Measurements from ENCODE around the gene DCAF11.
A peak's percentile ranks its signal among the peaks of the same experiment; 100 is the strongest.
"Not testable (repeated sequence)": the region's sequence is repeated elsewhere in the genome, so short reads cannot be mapped to it uniquely, and the experiment has no call there.

DCAF11 gene

GRCh38 chr14:24098229-24098926, 16.2 kb upstream of the DCAF11 start:
- no peak for DNase-seq

GRCh38 chr14:24098927-24099813, 15.4 kb upstream of the DCAF11 start:
- no peak for DNase-seq

DNA sequence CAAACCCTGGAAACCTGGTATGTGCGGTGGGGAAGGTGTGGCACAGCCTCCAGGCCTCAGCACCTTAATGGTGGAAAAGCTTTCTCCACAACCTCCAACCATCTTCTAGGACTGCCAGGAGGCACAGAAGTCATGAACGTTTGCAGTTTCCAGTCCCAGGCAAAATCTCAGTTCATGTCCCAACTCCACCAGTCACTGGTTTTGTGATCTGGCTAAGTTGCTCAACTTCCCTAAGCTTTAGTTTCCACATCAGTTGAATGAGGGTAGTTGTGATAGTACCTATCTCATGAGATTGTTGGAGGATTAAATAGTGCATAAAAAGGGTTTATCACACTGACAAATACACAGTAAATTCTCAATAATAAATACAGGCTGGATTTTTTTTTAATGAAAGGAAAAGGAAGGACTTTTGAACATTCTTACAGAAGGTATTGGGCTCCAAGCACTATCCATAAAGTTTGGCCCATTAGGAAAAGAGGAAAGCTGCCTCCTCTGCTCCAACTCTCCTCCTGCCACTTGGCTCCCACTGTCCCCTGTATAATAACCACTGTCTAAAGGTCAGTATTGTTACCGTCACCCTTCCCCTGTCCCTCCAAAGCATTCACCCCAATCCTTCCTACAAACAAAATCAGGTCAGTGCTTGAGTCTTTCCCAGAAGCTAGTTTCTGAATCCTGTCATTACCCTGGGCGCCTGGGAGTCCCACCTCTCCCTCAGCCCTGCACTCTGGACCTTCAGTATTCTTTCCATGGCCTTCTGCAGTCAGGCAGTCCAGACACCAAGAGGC, 14.2 kb upstream of the DCAF11 start:
- DNase-seq = no peak

GRCh38 chr14:24100982-24101494, 13.5 kb upstream of the DCAF11 start:
- DNase-seq = no peak

- no peak for DNase-seq
These were observed 12.1 kb upstream of the DCAF11 start for GRCh38 chr14:24102357-24103048.

DNA sequence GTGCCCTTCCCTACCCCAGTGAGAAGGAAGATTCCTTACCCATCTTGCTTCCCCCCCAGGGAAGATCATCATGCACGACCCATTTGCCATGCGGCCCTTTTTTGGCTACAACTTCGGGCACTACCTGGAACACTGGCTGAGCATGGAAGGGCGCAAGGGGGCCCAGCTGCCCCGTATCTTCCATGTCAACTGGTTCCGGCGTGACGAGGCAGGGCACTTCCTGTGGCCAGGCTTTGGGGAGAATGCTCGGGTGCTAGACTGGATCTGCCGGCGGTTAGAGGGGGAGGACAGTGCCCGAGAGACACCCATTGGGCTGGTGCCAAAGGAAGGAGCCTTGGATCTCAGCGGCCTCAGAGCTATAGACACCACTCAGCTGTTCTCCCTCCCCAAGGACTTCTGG, 11.1 kb upstream of the DCAF11 start:
- no peak for DNase-seq

DNA sequence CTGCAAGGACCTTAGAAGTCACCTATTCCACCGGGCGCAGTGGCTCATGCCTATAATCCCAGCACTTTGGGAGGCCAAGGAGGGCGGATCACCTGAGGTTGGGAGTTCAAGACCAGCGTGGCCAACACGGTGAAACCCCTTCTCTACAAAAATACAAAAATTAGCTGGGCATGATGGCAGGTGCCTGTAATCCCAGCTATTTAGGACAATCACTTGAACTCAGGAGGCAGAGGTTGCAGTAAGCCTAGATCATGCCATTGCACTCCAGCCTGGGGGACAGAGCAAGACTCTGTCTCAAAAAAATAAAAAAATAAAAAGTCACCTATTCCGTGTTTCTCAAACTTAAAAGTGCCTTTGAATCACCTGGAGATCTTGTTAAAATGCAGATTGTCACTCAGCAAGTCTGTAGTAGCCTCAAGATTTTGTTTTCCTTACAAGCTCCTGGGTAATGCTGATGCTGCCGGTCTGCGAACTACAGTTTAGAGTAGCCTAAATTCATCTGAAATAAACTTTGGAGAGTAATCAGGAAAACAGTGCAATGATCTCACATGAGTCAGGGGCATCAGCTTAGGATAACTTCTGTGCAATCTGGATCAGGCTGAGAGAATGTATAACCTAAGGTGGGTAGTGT, 8.9 kb upstream of the DCAF11 start:
- not testable (repeated sequence) for DNase-seq

- no peak for DNase-seq
These were observed 7.8 kb upstream of the DCAF11 start for GRCh38 chr14:24106672-24107271.

DNA sequence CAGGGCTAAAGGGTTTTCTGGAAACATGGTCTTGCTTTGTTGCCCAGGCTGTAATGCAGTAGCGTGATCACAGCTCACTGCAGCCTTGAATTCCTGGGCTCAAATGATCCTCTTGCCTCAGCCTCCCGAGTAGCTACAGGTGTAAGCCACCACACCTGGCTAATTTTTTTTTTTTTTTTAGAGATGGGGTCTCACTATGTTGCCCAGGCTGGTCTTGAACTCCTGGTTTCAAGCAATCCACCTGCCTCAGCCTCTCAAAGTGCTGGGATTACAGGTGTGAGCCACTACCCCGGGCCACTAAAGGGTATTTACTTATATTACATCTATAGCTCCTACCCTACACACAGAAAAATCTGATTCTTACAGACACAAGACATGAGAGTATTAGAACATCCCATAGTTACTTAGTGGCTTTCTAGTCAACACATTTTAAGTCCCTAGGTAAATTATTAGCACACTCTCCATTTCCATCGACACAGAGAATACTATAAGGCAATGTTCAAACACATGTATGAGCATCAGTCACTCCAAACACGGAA, 6.2 kb upstream of the DCAF11 start:
- no peak for DNase-seq

DNA sequence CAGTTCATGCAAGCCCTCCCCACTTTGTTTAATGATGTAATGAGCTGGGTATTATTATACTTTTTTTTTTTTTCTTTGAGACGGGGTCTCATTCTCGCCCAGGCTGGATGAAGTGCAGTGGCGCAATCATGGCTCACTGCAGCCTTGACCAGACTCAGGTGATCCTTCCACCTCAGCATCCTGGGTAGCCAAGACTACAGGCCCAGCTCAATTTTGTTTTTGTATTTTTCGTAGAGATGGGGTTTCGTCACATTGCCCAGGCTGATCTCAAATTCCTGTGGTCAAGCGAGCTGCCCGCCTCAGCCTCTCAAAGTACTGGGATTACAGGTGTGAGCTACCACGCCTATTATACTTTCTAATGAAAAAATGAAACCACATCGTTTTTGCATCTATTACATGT, 4.5 kb upstream of the DCAF11 start:
- no peak for DNase-seq

GRCh38 chr14:24110523-24110922, 4.1 kb upstream of the DCAF11 start:
- no peak for DNase-seq

GRCh38 chr14:24113379-24113800, 1.2 kb upstream of the DCAF11 start:
- no peak for DNase-seq

- DNase-seq = peak; percentile 69
These were observed 611 bp upstream of the DCAF11 start for GRCh38 chr14:24113801-24114531.

DNA sequence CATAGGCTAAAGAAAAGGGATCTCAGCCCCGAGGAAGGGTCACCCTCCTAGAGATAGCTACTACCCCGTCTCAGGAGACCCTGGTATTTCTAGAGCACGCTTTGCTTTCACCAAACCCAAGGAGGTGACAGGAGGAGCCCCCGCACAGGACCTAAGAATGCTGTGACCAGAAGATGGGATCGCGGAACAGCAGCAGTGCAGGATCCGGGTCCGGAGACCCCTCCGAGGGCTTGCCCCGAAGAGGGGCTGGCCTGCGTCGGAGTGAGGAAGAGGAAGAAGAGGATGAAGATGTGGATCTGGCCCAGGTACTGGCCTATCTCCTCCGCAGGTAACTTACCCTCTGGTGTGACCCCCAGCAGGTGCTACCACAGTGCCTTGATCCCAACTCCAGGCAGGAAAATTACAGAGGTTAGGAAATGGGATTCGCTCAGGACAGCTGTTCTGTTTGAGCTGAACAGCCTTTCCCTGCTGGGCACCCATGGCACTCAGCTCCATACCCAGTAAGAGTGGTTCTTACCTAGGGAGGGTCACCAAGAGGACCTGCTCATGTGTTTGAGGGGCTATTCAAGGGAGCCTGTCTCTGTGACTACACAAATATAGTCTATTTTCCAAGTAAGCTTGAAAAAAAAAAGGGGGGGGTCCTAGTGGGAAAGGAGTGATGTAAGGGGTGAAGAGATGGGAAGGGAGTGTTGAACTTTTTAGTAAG, 998 bp downstream of the DCAF11 start:
- no peak for DNase-seq

DNA sequence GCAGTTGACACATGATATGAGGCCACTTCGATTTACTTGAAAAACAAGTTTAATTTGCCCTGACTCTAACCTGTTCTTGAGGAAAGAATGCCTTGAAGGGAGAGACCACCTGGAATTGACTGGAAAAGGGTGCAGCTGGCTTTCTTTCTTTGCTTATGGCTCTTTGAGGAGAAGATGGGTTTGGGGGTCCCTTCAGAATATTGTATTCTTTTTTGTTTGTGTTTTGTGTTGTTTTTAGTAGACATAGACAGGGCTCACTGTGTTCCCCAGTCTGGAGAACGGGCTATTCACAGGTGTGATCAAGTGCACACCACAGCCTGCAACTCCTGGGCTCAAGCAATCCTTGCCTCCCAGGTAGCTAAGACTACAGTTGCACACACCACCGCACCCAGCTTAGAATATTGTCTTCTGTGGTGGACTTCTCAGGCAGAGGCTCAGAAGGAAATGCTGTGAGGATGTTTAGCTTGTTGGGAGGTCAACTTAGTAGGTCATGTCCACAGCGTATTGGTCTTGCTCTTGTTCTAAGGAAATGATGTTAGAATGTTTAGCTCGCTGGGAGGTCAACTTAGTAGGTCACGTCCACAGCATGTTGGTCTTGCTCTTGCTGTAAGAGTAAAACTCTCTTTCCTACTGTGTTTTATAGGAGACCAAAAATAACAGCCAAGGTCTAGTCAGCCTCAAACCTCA, 1.7 kb downstream of the DCAF11 start:
- DNase-seq = no peak

DNA sequence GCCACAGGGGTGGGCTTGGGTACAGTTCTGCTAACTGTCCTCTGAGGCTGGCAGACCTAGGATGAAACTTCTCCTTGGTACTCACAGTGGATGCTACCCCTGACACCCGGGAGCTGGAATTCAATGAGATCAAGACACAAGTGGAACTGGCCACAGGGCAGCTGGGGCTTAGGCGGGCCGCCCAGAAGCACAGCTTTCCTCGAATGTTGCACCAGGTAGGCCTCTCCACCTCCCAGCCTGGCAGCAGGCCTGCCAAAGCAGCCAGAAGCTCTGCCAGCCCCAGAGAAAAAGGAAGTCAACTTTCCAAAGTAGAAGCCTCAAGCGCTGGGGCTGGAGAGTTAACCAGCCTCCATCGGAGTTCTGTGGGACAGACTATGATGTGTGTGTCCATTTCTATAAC, 2.6 kb downstream of the DCAF11 start:
- DNase-seq = no peak

DNA sequence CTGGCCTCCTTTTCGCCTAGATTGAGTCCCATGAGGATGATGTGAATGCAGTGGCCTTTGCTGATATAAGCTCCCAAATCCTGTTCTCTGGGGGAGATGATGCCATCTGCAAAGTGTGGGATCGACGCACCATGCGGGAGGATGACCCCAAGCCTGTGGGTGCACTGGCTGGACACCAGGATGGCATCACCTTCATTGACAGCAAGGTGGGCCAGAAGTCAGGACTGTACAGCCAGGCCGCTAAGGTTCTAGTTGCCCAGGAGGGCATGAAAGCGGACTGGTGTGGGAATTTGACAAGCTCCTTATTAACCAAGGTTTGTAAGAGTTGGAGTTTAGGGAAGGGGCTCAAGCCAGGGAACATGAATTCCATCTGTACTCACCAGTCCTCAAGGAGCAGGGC, 5.1 kb downstream of the DCAF11 start:
- no peak for DNase-seq

DNA sequence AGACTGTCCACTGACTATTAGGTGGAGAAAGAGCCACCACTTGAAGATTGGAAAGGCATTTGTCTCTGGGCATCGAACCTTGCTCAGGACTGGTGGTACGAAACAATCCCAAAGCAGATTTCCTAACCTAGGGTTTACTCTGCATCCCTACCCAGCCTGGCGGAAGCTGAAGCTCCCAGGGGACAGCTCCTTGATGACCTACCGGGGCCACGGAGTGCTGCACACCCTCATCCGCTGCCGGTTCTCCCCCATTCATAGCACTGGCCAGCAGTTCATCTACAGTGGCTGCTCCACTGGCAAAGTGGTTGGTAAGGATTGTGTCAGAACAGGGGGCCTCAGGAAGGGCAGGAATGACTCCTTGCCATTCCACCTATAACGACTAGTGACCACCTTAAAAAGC, 6.6 kb downstream of the DCAF11 start:
- no peak for DNase-seq

DNA sequence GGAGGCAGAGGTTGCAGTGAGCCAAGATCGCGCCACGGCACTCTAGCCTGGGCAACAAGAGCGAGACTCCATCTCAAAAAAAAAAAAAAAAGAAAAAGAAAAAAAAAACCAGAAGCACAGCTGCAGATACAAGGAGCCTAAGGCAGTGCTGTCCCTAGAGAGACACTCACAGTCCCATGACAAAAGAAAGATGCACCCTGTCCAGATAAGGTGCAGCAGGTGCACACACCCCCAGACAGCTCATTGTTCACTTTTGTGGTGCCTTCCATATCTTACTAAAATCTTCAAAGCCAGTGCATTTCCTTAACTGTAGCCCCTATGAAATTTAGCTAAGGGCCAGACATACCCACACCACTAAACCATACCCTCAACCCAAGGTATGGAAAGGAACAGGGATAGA, 7.8 kb downstream of the DCAF11 start:
- DNase-seq = no peak

Measured in stimulated activated CD4-positive, alpha-beta T cell treated with anti-CD3 and anti-CD28 coated beads, Interleukin-4, amount 100 ng/mL, for 1 hour (primary cell).